ENCODE data around the gene RGS8. TPM values are rescaled to one million over a fixed set of nuclear protein-coding genes. Genes with fewer than 3 reads are reported as not detected.

The RGS8 gene
- polyA plus RNA-seq, 3 donors, result not detected

GRCh38 chr1:182685215-182685614 is 828 bp upstream of the RGS8 start:
- no peak overlapping the region for H3K4me2 ChIP-seq (replicated peaks; ENCODE audit: extremely low read depth, low read length, poor library complexity, severe bottlenecking)
- H2AFZ ChIP-seq (ENCODE audit: insufficient read depth, low read depth, low read length, poor library complexity, severe bottlenecking), result no peak overlapping the region
- no peaks in the 10 kb centered on the region for H3K9me3 ChIP-seq (replicated peaks in 1 of 2; ENCODE audit: control insufficient read depth in 1 of 2, insufficient read depth in 1 of 2, low read length in 2 of 2)
- no peak overlapping the region for H3K27ac ChIP-seq (ENCODE audit: low read depth in 1 of 2, low read length in 2 of 2)
- H3K4me1 Mint-ChIP-seq, result no peaks in the 10 kb centered on the region
- no peaks in the 10 kb centered on the region for H4K20me1 ChIP-seq (ENCODE audit: insufficient read depth, low read length)
- peaks cover 9 to 13% of the 10 kb centered on the region in 2 donors for H3K27me3 ChIP-seq (ENCODE audit: control insufficient read depth in 2 of 2, insufficient read depth in 2 of 2, low read length in 2 of 2)
- H3K27me3 Mint-ChIP-seq (ENCODE audit: low read depth in 3 of 3), result peaks cover 4 to 23% (median 4%) of the 10 kb centered on the region in 3 donors
- no peaks in the 10 kb centered on the region for H3K4me1 ChIP-seq (ENCODE audit: control insufficient read depth in 1 of 2, insufficient read depth in 2 of 2, low read length in 2 of 2)
- peaks cover 0 to 6% (median 0%) of the 10 kb centered on the region in 7 donors for H3K9me3 Mint-ChIP-seq
- H3K79me2 ChIP-seq (ENCODE audit: insufficient read depth, low read length), result no peaks in the 10 kb centered on the region
- WGBS (ENCODE audit: insufficient coverage), result 92% methylated on average over 3 of the region's 4 CpGs
- no peak overlapping the region for H3K4me3 ChIP-seq (replicated peaks in 1 of 3; ENCODE audit: low read depth in 2 of 3, low read length in 3 of 3)
- intact Hi-C loops (cut with micrococcal nuclease), result no loop called here
- no peak for TF ChIP-seq CTCF (IDR thresholded peaks at IDR 0.05)
- no peak overlapping the region for H3K9ac ChIP-seq (ENCODE audit: insufficient read depth, low read length, poor library complexity, severe bottlenecking)
- H3K36me3 ChIP-seq (replicated peaks in 1 of 2; ENCODE audit: control insufficient read depth in 1 of 2, insufficient read depth in 2 of 2, low read length in 2 of 2), result no peaks in the 10 kb centered on the region
- no peak for DNase-seq
- no peak overlapping the region for H3K4me3 Mint-ChIP-seq
- H3K27ac Mint-ChIP-seq, result no peak overlapping the region
- no peaks in the 10 kb centered on the region for H3K36me3 Mint-ChIP-seq

GRCh38 chr1:182682898-182683501 is 1.4 kb downstream of the RGS8 start:
- no peak for TF ChIP-seq CTCF (IDR thresholded peaks at IDR 0.05)
- no peak overlapping the region for H3K27ac Mint-ChIP-seq
- no peak overlapping the region for H3K4me3 Mint-ChIP-seq
- no peak overlapping the region for H3K4me2 ChIP-seq (replicated peaks; ENCODE audit: extremely low read depth, low read length, poor library complexity, severe bottlenecking)
- H3K4me3 ChIP-seq (replicated peaks in 1 of 3; ENCODE audit: low read depth in 2 of 3, low read length in 3 of 3), result no peak overlapping the region
- 90% methylated on average over 1 of the region's 2 CpGs for WGBS (ENCODE audit: insufficient coverage)
- H3K27ac ChIP-seq (ENCODE audit: low read depth in 1 of 2, low read length in 2 of 2), result no peak overlapping the region
- no peaks in the 10 kb centered on the region for H3K79me2 ChIP-seq (ENCODE audit: insufficient read depth, low read length)
- no peaks in the 10 kb centered on the region for H3K36me3 ChIP-seq (replicated peaks in 1 of 2; ENCODE audit: control insufficient read depth in 1 of 2, insufficient read depth in 2 of 2, low read length in 2 of 2)
- no peaks in the 10 kb centered on the region for H3K4me1 Mint-ChIP-seq
- no peaks in the 10 kb centered on the region for H4K20me1 ChIP-seq (ENCODE audit: insufficient read depth, low read length)
- peaks cover 4 to 13% of the 10 kb centered on the region in 2 donors for H3K27me3 ChIP-seq (ENCODE audit: control insufficient read depth in 2 of 2, insufficient read depth in 2 of 2, low read length in 2 of 2)
- intact Hi-C loops (cut with micrococcal nuclease), result no loop called here
- H3K4me1 ChIP-seq (ENCODE audit: control insufficient read depth in 1 of 2, insufficient read depth in 2 of 2, low read length in 2 of 2), result no peaks in the 10 kb centered on the region
- no peak overlapping the region for H2AFZ ChIP-seq (ENCODE audit: insufficient read depth, low read depth, low read length, poor library complexity, severe bottlenecking)
- peaks cover 4 to 21% (median 8%) of the 10 kb centered on the region in 3 donors for H3K27me3 Mint-ChIP-seq (ENCODE audit: low read depth in 3 of 3)
- no peaks in the 10 kb centered on the region for H3K36me3 Mint-ChIP-seq
- DNase-seq, result no peak
- no peaks in the 10 kb centered on the region for H3K9me3 ChIP-seq (replicated peaks in 1 of 2; ENCODE audit: control insufficient read depth in 1 of 2, insufficient read depth in 1 of 2, low read length in 2 of 2)
- peaks cover 0 to 3% (median 0%) of the 10 kb centered on the region in 7 donors for H3K9me3 Mint-ChIP-seq
- H3K9ac ChIP-seq (ENCODE audit: insufficient read depth, low read length, poor library complexity, severe bottlenecking), result no peak overlapping the region
